Large intestine (tissue), 3 donors: ENCODE measurements around the gene ZFP1. TPM values are rescaled to one million over a fixed set of nuclear protein-coding genes. Genes with fewer than 3 reads are reported as not detected.

Experiments
- DNase-seq, 2 donors: peaks; one replicate each; pipeline versions ENCODE4 v3.0.0 to v3.0.0-alpha.2; 2013
- H3K27ac ChIP-seq: one replicate; pipeline ENCODE4 v1.5.1; 2013; ENCODE audit warnings: low read length
- H3K27me3 ChIP-seq: 2 replicates; pipeline ENCODE4 v1.6.1; 2013; ENCODE audit warnings: low read length; ENCODE audit not compliant: control insufficient read depth, insufficient read depth
- H3K36me3 ChIP-seq: 2 replicates; pipeline ENCODE4 v1.6.1; 2013; ENCODE audit warnings: low read length; ENCODE audit not compliant: control insufficient read depth, insufficient read depth
- H3K4me1 ChIP-seq: one replicate; pipeline ENCODE4 v1.6.1; 2013; ENCODE audit warnings: low read length; ENCODE audit not compliant: control insufficient read depth, insufficient read depth
- H3K4me3 ChIP-seq: one replicate; pipeline ENCODE4 v1.5.1; 2013; ENCODE audit warnings: low read length
- H3K9me3 ChIP-seq: one replicate; pipeline ENCODE4 v1.6.1; 2013; ENCODE audit warnings: mild to moderate bottlenecking, low read depth, low read length, moderate library complexity; ENCODE audit not compliant: control insufficient read depth
- WGBS: methylation state at CpG from one replicate; pipeline ENCODE4 v1.1.5; 2013; ENCODE audit warnings: low lambda C conversion rate; ENCODE audit not compliant: insufficient coverage; 5-methylcytosine and 5-hydroxymethylcytosine counted together
- polyA plus RNA-seq: library from polyadenylated mRNA; unstranded; fragments of 120-200 nt; gene quantifications from one replicate; pipeline ENCODE4 v1.2.1, GENCODE V29; 2013

Gene ZFP1
- polyA plus RNA-seq, 1 donor: 8.3 TPM

- H3K36me3 ChIP-seq: no peaks in the 10 kb centered on the region
- no peaks in the 10 kb centered on the region for H3K9me3 ChIP-seq
- no CpG with 5 or more reads among the region's 21 CpGs for WGBS
- no peak overlapping the region for H3K27ac ChIP-seq
- H3K4me1 ChIP-seq: no peaks in the 10 kb centered on the region
- no peak overlapping the region for H3K4me3 ChIP-seq
- H3K27me3 ChIP-seq: peaks cover 4% of the 10 kb centered on the region
- DNase-seq: no peak
These were observed 44.4 kb downstream of the ZFP1 start for GRCh38 chr16:75192606-75193264.

GRCh38 chr16:75193265-75193650, 44.9 kb downstream of the ZFP1 start:
- no peaks in the 10 kb centered on the region for H3K36me3 ChIP-seq
- H3K9me3 ChIP-seq: no peaks in the 10 kb centered on the region
- no CpG with 5 or more reads among the region's 4 CpGs for WGBS
- no peak overlapping the region for H3K27ac ChIP-seq
- DNase-seq: no peak
- H3K27me3 ChIP-seq: peaks cover 8% of the 10 kb centered on the region
- no peaks in the 10 kb centered on the region for H3K4me1 ChIP-seq
- H3K4me3 ChIP-seq: no peak overlapping the region

GRCh38 chr16:75193730-75194444, 45.6 kb downstream of the ZFP1 start:
- H3K36me3 ChIP-seq: no peaks in the 10 kb centered on the region
- H3K4me1 ChIP-seq: no peaks in the 10 kb centered on the region
- no peak for DNase-seq
- no peak overlapping the region for H3K27ac ChIP-seq
- peaks cover 8% of the 10 kb centered on the region for H3K27me3 ChIP-seq
- H3K9me3 ChIP-seq: no peaks in the 10 kb centered on the region
- H3K4me3 ChIP-seq: no peak overlapping the region
- no CpG with 5 or more reads among the region's 10 CpGs for WGBS

- no peaks in the 10 kb centered on the region for H3K9me3 ChIP-seq
- peaks cover 8% of the 10 kb centered on the region for H3K27me3 ChIP-seq
- H3K27ac ChIP-seq: no peak overlapping the region
- H3K4me1 ChIP-seq: no peaks in the 10 kb centered on the region
- no peak for DNase-seq
- H3K4me3 ChIP-seq: no peak overlapping the region
- WGBS: 93% methylated on average over 3 of the region's 24 CpGs
- H3K36me3 ChIP-seq: no peaks in the 10 kb centered on the region
These were observed 47.8 kb downstream of the ZFP1 start for GRCh38 chr16:75195811-75196790.

GRCh38 chr16:75196836-75197235, 48.5 kb downstream of the ZFP1 start:
- Histone ChIP-seq H3K9me3 (no peaks in the 10 kb centered on the region), H3K4me1 (no peaks in the 10 kb centered on the region), H3K27ac (no peak overlapping the region), H3K36me3 (no peaks in the 10 kb centered on the region), H3K27me3 (peaks cover 8% of the 10 kb centered on the region), H3K4me3 (no peak overlapping the region)
- DNase-seq: no peak
- WGBS: no CpG with 5 or more reads among the region's 9 CpGs

GRCh38 chr16:75197522-75198134, 49.3 kb downstream of the ZFP1 start:
- peaks cover 8% of the 10 kb centered on the region for H3K27me3 ChIP-seq
- H3K4me1 ChIP-seq: no peaks in the 10 kb centered on the region
- WGBS: 100% methylated on average over 1 of the region's 14 CpGs
- no peak for DNase-seq
- H3K27ac ChIP-seq: no peak overlapping the region
- no peaks in the 10 kb centered on the region for H3K36me3 ChIP-seq
- no peaks in the 10 kb centered on the region for H3K9me3 ChIP-seq
- H3K4me3 ChIP-seq: no peak overlapping the region

GRCh38 chr16:75198135-75198600, 49.8 kb downstream of the ZFP1 start:
- Histone ChIP-seq H3K4me1 (no peaks in the 10 kb centered on the region), H3K27me3 (peaks cover 8% of the 10 kb centered on the region), H3K36me3 (no peaks in the 10 kb centered on the region), H3K9me3 (no peaks in the 10 kb centered on the region), H3K4me3 (no peak overlapping the region), H3K27ac (no peak overlapping the region)
- DNase-seq: peak; percentile 12 to 18
- WGBS: no CpG with 5 or more reads among the region's 18 CpGs

- H3K27ac ChIP-seq: no peak overlapping the region
- WGBS: 94% methylated on average over 2 of the region's 13 CpGs
These were observed 53.8 kb downstream of the ZFP1 start for GRCh38 chr16:75202069-75202590.

GRCh38 chr16:75203096-75203495, 54.8 kb downstream of the ZFP1 start:
- no CpG with 5 or more reads among the region's 12 CpGs for WGBS
- Histone ChIP-seq H3K4me3 (no peak overlapping the region), H3K36me3 (no peaks in the 10 kb centered on the region), H3K27me3 (peaks cover 2% of the 10 kb centered on the region), H3K4me1 (no peaks in the 10 kb centered on the region), H3K9me3 (no peaks in the 10 kb centered on the region), H3K27ac (no peak overlapping the region)
- DNase-seq: no peak

More at GRCh38 chr16:75202069-75202590, 53.8 kb downstream of the ZFP1 start:
- H3K9me3 ChIP-seq: no peaks in the 10 kb centered on the region
- no peak for DNase-seq
- H3K27me3 ChIP-seq: peaks cover 8% of the 10 kb centered on the region
- H3K36me3 ChIP-seq: no peaks in the 10 kb centered on the region
- H3K4me3 ChIP-seq: no peak overlapping the region
- H3K4me1 ChIP-seq: no peaks in the 10 kb centered on the region
